Measurements from ENCODE around the gene SYT6. TPM values are rescaled to one million over a fixed set of nuclear protein-coding genes. Genes with fewer than 3 reads are reported as not detected.

Gene SYT6
- total RNA-seq, 1 experiment from 2014 or later: not detected

- in situ Hi-C loops (cut with HindIII; ENCODE audit: low pct_unique_long_range_greater_than_20kb, low sequenced_read_pairs): no loop called here
- ATAC-seq (no peak), DNase-seq (ENCODE audit: low read depth, low spot score) (no peak)
- Histone ChIP-seq H3K4me1 (ENCODE audit: control insufficient read depth, insufficient read depth, low read length) (no peaks in the 10 kb centered on the region), H3K36me3 (ENCODE audit: control insufficient read depth, insufficient read depth, low read length) (no peaks in the 10 kb centered on the region), H3K27me3 (ENCODE audit: control insufficient read depth, insufficient read depth, low read length) (no peaks in the 10 kb centered on the region; the same call in 1 of the 2 replicates), H3K4me3 (ENCODE audit: low read depth in 2 of 2, low read length in 2 of 2) (no peak overlapping the region), H3K9me3 (ENCODE audit: control insufficient read depth, insufficient read depth, low read depth, low read length) (no peaks in the 10 kb centered on the region), H3K27ac (ENCODE audit: low read length) (no peak overlapping the region)
- ChIA-PET POLR2A (no interaction called here), CTCF (no interaction called here)
- no peak for TF ChIP-seq TCF7L2 (IDR thresholded peaks at IDR 0.05; ENCODE audit: low read depth, low read length)
- TF ChIP-seq CTCF (IDR thresholded peaks at IDR 0.05): no peak
- TF ChIP-seq SIN3A (IDR thresholded peaks at IDR 0.05; ENCODE audit: borderline replicate concordance, insufficient read depth, low read depth, low read length): no peak
- TF ChIP-seq REST (IDR thresholded peaks at IDR 0.05; ENCODE audit: insufficient read depth in 1 of 2, low read depth in 2 of 2, low read length in 1 of 2): no peak
- no peak for TF ChIP-seq POLR2AphosphoS5 (IDR thresholded peaks at IDR 0.05; ENCODE audit: low read depth, low read length)
- BruUV-seq (replicated peaks): no TSS peak
- intact Hi-C loops (cut with micrococcal nuclease; ENCODE audit: unreplicated experiment): no loop called here
These were observed 40.1 kb downstream of the SYT6 start for GRCh38 chr1:114113411-114114184.

GRCh38 chr1:114112775-114113174 is 40.9 kb downstream of the SYT6 start:
- Histone ChIP-seq H3K9me3 (ENCODE audit: control insufficient read depth, insufficient read depth, low read depth, low read length) (no peaks in the 10 kb centered on the region), H3K36me3 (ENCODE audit: control insufficient read depth, insufficient read depth, low read length) (no peaks in the 10 kb centered on the region), H3K27me3 (ENCODE audit: control insufficient read depth, insufficient read depth, low read length) (no peaks in the 10 kb centered on the region; the same call in 1 of the 2 replicates), H3K4me3 (ENCODE audit: low read depth in 2 of 2, low read length in 2 of 2) (no peak overlapping the region), H3K4me1 (ENCODE audit: control insufficient read depth, insufficient read depth, low read length) (no peaks in the 10 kb centered on the region), H3K27ac (ENCODE audit: low read length) (no peak overlapping the region)
- CTCF ChIA-PET: no interaction called here
- TF ChIP-seq REST (IDR thresholded peaks at IDR 0.05; ENCODE audit: insufficient read depth in 1 of 2, low read depth in 2 of 2, low read length in 1 of 2) (no peak), POLR2AphosphoS5 (IDR thresholded peaks at IDR 0.05; ENCODE audit: low read depth, low read length) (no peak), SIN3A (IDR thresholded peaks at IDR 0.05; ENCODE audit: borderline replicate concordance, insufficient read depth, low read depth, low read length) (no peak), CTCF (IDR thresholded peaks at IDR 0.05) (no peak), TCF7L2 (IDR thresholded peaks at IDR 0.05; ENCODE audit: low read depth, low read length) (no peak)
- no peak for DNase-seq (ENCODE audit: low read depth, low spot score)
- ATAC-seq: no peak
- POLR2A ChIA-PET: no interaction called here
- intact Hi-C loops (cut with micrococcal nuclease; ENCODE audit: unreplicated experiment): no loop called here
- in situ Hi-C loops (cut with HindIII; ENCODE audit: low pct_unique_long_range_greater_than_20kb, low sequenced_read_pairs): no loop called here
- no TSS peak for BruUV-seq (replicated peaks)

Measured in Panc1 (cell line).